HCEC 1CT (cell line): ENCODE results near the gene NRG2.

Source experiments
- DNase-seq: peaks from one replicate; pipeline ENCODE4 v3.0.0-alpha.2; 2017

The NRG2 gene

DNA sequence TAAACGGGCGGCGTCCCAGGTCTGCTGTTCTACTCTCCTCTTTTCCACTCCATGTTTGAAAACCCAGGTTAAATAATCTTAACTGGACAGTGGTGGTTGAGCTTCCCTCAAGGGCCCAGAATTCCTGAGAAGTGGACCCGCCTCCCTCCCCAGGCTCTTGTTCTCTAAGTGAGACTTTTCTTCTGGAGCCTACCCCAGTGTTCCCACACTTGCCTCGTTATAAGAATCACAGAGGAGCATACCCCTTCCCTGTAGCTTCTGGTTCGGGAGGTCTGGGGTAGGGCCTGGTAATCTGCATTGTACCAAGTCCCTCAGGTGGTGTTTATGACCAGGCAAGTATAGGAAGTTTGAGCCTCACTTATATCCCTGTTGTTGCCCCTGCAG, 235.5 kb downstream of the NRG2 start:
- DNase-seq = no peak

GRCh38 chr5:139806726-139807646, 236.1 kb downstream of the NRG2 start:
- DNase-seq = no peak

DNA sequence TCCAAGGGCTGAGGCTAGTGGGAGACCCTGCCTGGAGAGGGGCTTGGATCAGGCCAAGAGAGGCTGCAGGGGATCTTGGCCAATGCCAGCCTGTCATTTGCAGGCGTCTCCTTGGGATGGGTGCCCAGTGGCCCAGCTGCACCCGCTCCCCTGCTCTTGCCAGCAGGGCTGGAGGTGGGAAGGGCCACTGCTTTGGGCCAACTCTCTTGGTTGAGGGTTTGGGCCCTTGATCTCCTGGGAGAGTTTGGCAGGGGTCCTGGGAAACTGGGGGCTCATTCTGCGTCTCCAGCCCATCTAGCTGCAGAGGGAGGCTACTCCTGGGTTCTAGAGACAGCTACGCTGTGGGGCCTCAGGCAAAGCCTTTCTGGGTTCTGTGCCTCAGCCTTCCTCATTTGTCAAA, 237.0 kb downstream of the NRG2 start:
- DNase-seq = no peak

DNA sequence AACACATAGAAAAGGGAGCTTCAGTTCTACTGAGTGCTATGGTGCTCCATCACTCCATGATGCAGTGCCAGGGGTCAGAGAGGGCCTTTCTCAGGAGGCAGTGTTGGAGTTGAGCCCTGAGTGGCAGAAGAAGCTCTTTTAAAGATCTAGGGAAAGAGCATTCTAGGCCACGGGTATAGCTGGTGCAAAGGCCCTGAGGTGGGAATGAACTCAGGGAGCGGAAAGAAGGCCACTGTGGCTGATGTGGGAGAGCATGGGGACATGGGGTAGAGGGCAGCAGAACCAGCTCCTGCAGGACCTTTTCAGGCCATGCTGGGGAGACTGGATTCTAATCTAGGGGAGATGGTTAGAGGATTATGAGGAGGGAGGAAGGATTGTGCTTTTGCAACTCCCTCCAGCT, 237.6 kb downstream of the NRG2 start:
- DNase-seq = no peak

DNA sequence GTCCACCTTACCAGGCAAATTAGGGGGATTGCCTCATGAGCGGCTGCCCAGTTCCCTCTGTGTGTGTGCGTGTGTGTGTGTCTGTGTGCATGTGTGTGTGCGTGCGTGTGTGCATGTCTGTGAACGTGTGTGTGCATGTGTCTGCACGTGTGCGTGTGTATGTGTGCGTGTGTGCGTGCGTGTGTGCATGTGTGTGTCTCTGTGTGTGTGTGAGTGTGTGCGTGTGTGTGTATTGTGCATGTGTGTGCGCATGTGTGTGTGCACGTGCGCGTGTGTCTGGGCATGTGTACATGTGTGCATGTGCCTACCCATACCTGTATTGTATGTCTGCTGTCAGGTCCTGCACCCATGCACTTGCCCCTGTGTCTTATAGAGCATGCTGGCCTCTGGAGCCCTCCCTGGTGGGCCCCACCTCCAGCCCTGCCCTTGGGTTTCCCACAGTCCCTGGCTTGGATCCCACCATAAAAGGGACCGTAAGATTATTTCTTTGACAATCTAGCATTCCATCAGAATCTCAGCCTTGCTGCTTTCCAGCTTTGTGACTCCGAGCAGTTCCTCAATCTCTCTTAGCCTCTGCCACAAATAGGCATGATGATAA, 238.2 kb downstream of the NRG2 start:
- no peak for DNase-seq

GRCh38 chr5:139803978-139804377, 239.1 kb downstream of the NRG2 start:
- no peak for DNase-seq

- no peak for DNase-seq
Measured at GRCh38 chr5:139799359-139799758, 243.7 kb downstream of the NRG2 start.

GRCh38 chr5:139798883-139799282, 244.2 kb downstream of the NRG2 start:
- DNase-seq = no peak

DNA sequence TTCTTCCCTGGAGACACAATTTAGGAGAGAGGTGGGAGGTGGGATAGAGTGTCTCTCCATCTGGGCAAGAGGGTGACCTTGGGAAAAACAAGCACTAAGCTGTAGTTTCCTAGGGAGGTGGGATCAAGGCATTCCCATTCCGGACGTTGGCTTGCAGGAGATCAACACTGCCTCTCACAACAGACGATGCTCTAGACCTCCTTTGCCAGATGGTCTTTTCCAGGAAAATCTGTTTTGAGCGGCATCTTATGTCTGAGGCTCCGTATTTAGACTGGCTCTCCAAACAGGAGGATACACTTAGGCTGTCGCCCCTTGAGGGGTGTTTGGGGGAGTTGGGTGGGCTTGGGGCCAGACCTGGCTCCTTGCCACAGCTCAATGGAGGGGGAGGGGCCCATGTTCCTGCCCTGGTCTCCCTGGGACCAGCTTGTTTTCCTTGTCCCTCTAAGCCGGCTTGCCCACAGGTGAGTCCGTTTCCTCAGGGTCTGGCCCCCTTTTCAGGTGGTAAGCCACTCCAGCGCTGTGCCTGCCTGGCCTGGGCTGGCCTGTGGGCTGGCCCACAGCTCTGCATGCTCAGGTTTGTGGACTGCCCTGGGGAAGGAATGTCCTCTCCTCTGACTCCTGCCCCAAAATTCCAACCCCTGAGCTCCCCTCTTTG, 245.1 kb downstream of the NRG2 start:
- DNase-seq = no peak

- no peak for DNase-seq
Measured at GRCh38 chr5:139797335-139797734, 245.8 kb downstream of the NRG2 start.
